SK-N-SH (cell line): ENCODE data around the gene IQSEC3. TPM values are rescaled to one million over a fixed set of nuclear protein-coding genes. Genes with fewer than 3 reads are reported as not detected.

Experiments
- CTCF ChIA-PET: fragments of 300-600, 350-600 bp; formaldehyde crosslinking; extraction: SDS; loops from one replicate; lab custom pipeline; 2021; lab: Yijun Ruan, JAX
- POLR2A ChIA-PET: fragments of 350-600 bp; sonication (Branson Sonifier 250); formaldehyde crosslinking; extraction: SDS; loops from one replicate; lab custom pipeline; 2020; ENCODE audit warnings: antibody characterized with exemption, inconsistent platforms; lab: Yijun Ruan, JAX
- DNase-seq: peaks from one replicate; pipeline ENCODE4 v3.0.0; 2012
- H2AFZ ChIP-seq: fragments of 200-600 bp; sonication (generic); 2 replicates; pipeline ENCODE4 v1.8.1; 2016; ENCODE audit warnings: antibody characterized with exemption, mild to moderate bottlenecking, low read depth
- H3F3A ChIP-seq: fragments of 200-600 bp; sonication (generic); replicated peaks from 2 replicates; pipeline ENCODE3; 2016; ENCODE audit warnings: antibody characterized with exemption, mild to moderate bottlenecking; ENCODE audit not compliant: insufficient read depth
- H3K27ac ChIP-seq, 2 experiments: fragments of 200-500 bp in 1 of 2; fragments of 200-600 bp in 1 of 2; sonication (Bioruptor generic) in 1 of 2; sonication (generic), shearing (Covaris generic) in 1 of 2; 2 replicates each; pipeline versions ENCODE4 v1.5.1 to v1.6.1; 2014 to 2016; ENCODE audit warnings: low read depth in 2 of 2, inconsistent platforms in 1 of 2, low read length in 1 of 2, mild to moderate bottlenecking in 1 of 2, mixed read lengths in 1 of 2
- H3K27me3 ChIP-seq: fragments of 200-600 bp; sonication (generic), shearing (Covaris generic); 2 replicates; pipeline ENCODE4 v1.6.1; 2016; ENCODE audit warnings: mixed run types; ENCODE audit not compliant: insufficient read depth
- H3K36me3 ChIP-seq, 2 experiments: fragments of 200-500 bp in 1 of 2; fragments of 200-600 bp in 1 of 2; sonication (Bioruptor generic) in 1 of 2; sonication (generic) in 1 of 2; replicated peaks in 1 of 2; 2 replicates each; pipeline versions ENCODE3 to v1.5.1; 2014 to 2016; ENCODE audit warnings: low read length in 1 of 2, mild to moderate bottlenecking in 1 of 2; ENCODE audit not compliant: insufficient read depth in 2 of 2, control insufficient read depth in 1 of 2
- H3K4me1 ChIP-seq, 2 experiments: fragments of 200-500 bp in 1 of 2; fragments of 200-600 bp in 1 of 2; sonication (Bioruptor generic) in 1 of 2; sonication (generic), shearing (Covaris generic) in 1 of 2; 2 replicates each; pipeline versions ENCODE4 v1.5.1 to v1.6.1; 2014 to 2016; ENCODE audit warnings: low read depth in 1 of 2, low read length in 1 of 2, mixed run types in 1 of 2; ENCODE audit not compliant: insufficient read depth in 2 of 2, control insufficient read depth in 1 of 2
- H3K4me2 ChIP-seq: fragments of 200-600 bp; sonication (generic), shearing (Covaris generic); 2 replicates; pipeline ENCODE4 v1.6.1; 2017; ENCODE audit warnings: mixed run types
- H3K4me3 ChIP-seq, 2 experiments: fragments of 200-500 bp in 1 of 2; fragments of 200-600 bp in 1 of 2; sonication (Bioruptor generic) in 1 of 2; sonication (generic), shearing (Covaris generic) in 1 of 2; 2 replicates each; pipeline versions ENCODE4 v1.5.1 to v1.8.1; 2014 to 2016; ENCODE audit warnings: low read depth in 2 of 2, inconsistent platforms in 1 of 2, low read length in 1 of 2, mild to moderate bottlenecking in 1 of 2, mixed read lengths in 1 of 2, moderate library complexity in 1 of 2
- H3K79me2 ChIP-seq: fragments of 200-600 bp; sonication (generic); 2 replicates; pipeline ENCODE4 v1.8.1; 2017; ENCODE audit warnings: mild to moderate bottlenecking; ENCODE audit not compliant: insufficient read depth
- H3K9ac ChIP-seq: fragments of 200-600 bp; sonication (generic); 2 replicates; pipeline ENCODE4 v1.6.1; 2017; ENCODE audit warnings: mixed run types
- H3K9me2 ChIP-seq: fragments of 200-600 bp; sonication (generic); 2 replicates; pipeline ENCODE4 v1.6.1; 2017; ENCODE audit warnings: mixed run types
- H3K9me3 ChIP-seq: fragments of 200-600 bp; sonication (generic); 2 replicates; pipeline ENCODE4 v1.6.1; 2017; ENCODE audit warnings: mixed run types, mild to moderate bottlenecking, moderate library complexity
- H4K20me1 ChIP-seq: fragments of 200-600 bp; sonication (generic); 2 replicates; pipeline ENCODE4 v1.6.1; 2017; ENCODE audit warnings: mild to moderate bottlenecking, mixed run types; ENCODE audit not compliant: insufficient read depth
- ELF1 ChIP-seq: IDR thresholded peaks from 2 replicates; pipeline ENCODE4 v1.4.0; 2012
- FOSL2 ChIP-seq: IDR thresholded peaks from 2 replicates; pipeline ENCODE4 v1.4.0; 2012; ENCODE audit warnings: low read depth, mild to moderate bottlenecking, moderate library complexity, borderline replicate concordance
- FOXJ3 ChIP-seq: sonication (generic); formaldehyde crosslinking; IDR thresholded peaks from 2 replicates; pipeline ENCODE4 v1.5.1; 2020; ENCODE audit warnings: mild to moderate bottlenecking, missing genetic modification reagents
- RAD21 ChIP-seq: IDR thresholded peaks from 2 replicates; pipeline ENCODE4 v1.6.1; 2012; ENCODE audit warnings: mild to moderate bottlenecking, low read length
- RCOR1 ChIP-seq: fragments of 150-350 bp; IDR thresholded peaks from 2 replicates; pipeline ENCODE4 v1.6.1; 2017; ENCODE audit warnings: antibody characterized with exemption, low read length
- REST ChIP-seq: IDR thresholded peaks from 2 replicates; pipeline ENCODE4 v1.6.1; 2012; ENCODE audit warnings: mild to moderate bottlenecking, low read depth, low read length, moderate library complexity
- RFX5 ChIP-seq: IDR thresholded peaks from 2 replicates; pipeline ENCODE4 v1.6.1; 2012; ENCODE audit warnings: mild to moderate bottlenecking, improper control_type of control experiment, low read length
- SIN3A ChIP-seq: IDR thresholded peaks from 2 replicates; pipeline ENCODE4 v1.6.1; 2012; ENCODE audit warnings: low read depth, mild to moderate bottlenecking, low read length, moderate library complexity, borderline replicate concordance
- SMC3 ChIP-seq: IDR thresholded peaks from 2 replicates; pipeline ENCODE4 v1.6.1; 2012; ENCODE audit warnings: low read depth, low read length, improper control_type of control experiment
- TCF12 ChIP-seq: IDR thresholded peaks from 2 replicates; pipeline ENCODE4 v1.4.0; 2012
- TEAD4 ChIP-seq: IDR thresholded peaks from 2 replicates; pipeline ENCODE4 v1.4.0; 2012; ENCODE audit warnings: mild to moderate bottlenecking, borderline replicate concordance; ENCODE audit not compliant: insufficient read depth
- ZBTB33 ChIP-seq: IDR thresholded peaks from 2 replicates; pipeline ENCODE4 v1.4.0; 2012; ENCODE audit warnings: low read depth, borderline replicate concordance
- WGBS: methylation state at CpG from one replicate; pipeline ENCODE4 v1.1.6; 2017; ENCODE audit warnings: low lambda C conversion rate; 5-methylcytosine and 5-hydroxymethylcytosine counted together
- polyA plus RNA-seq, 3 experiments: library from polyadenylated mRNA; depleted of rRNA; stranded (reverse); fragments of >200 nt; gene quantifications; 2 replicates each; pipeline ENCODE4 v1.2.3, GENCODE V29; 2012
- TF ChIP-seq, protein P1 (sequence below): IDR thresholded peaks from 2 replicates; pipeline ENCODE4; 2012

The IQSEC3 gene
- polyA plus RNA-seq, 1 of the 3 experiments (the other 2 are of a cell fraction), result 0.02 TPM

DNA sequence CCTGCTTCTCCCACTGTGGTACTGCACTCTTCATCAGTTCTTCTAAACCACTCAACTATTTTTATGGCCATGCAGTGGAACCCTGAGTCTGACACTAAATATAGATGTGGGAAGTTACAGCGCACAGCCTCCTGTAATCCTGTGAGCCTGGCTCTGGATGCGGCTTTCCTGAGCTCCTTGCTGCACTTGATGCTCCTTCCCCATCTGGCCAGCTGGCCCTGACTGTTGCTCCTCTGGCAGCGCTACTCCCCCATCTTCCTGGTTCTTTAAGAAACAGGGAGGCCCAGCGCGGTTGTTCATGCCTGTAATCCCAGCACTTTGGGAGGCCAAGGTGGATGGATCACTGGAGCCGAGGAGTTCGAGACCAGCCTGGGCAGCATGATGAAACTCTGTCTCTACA, 24.6 kb downstream of the IQSEC3 start:
- ChIA-PET POLR2A (no interaction called here), CTCF (no interaction called here)
- no peak overlapping the region for H3K9ac ChIP-seq
- no peak overlapping the region for H2AFZ ChIP-seq
- no peak overlapping the region for H3K4me2 ChIP-seq
- no peak overlapping the region for H3K4me3 ChIP-seq
- no peaks in the 10 kb centered on the region; the same call in 1 of the 2 replicates for H3K27me3 ChIP-seq
- WGBS, result 62% methylated on average over 5 of the region's 7 CpGs
- TF ChIP-seq FOXJ3 (CRISPR knock-in tag) (no peak), RAD21 (no peak), TEAD4 (no peak), RCOR1 (no peak), ZBTB33 (no peak)
- H3K4me1 ChIP-seq, result no peaks in the 10 kb centered on the region; a peak in 1 of 4 replicates
- no peaks in the 10 kb centered on the region for H3K9me3 ChIP-seq
- H3K27ac ChIP-seq, result no peak overlapping the region
- no peaks in the 10 kb centered on the region for H3K9me2 ChIP-seq
- no peaks in the 10 kb centered on the region for H3K79me2 ChIP-seq
- no peaks in the 10 kb centered on the region for H3F3A ChIP-seq
- H3K36me3 ChIP-seq, result no peaks in the 10 kb centered on the region
- DNase-seq, result no peak
- H4K20me1 ChIP-seq, result no peaks in the 10 kb centered on the region

DNA sequence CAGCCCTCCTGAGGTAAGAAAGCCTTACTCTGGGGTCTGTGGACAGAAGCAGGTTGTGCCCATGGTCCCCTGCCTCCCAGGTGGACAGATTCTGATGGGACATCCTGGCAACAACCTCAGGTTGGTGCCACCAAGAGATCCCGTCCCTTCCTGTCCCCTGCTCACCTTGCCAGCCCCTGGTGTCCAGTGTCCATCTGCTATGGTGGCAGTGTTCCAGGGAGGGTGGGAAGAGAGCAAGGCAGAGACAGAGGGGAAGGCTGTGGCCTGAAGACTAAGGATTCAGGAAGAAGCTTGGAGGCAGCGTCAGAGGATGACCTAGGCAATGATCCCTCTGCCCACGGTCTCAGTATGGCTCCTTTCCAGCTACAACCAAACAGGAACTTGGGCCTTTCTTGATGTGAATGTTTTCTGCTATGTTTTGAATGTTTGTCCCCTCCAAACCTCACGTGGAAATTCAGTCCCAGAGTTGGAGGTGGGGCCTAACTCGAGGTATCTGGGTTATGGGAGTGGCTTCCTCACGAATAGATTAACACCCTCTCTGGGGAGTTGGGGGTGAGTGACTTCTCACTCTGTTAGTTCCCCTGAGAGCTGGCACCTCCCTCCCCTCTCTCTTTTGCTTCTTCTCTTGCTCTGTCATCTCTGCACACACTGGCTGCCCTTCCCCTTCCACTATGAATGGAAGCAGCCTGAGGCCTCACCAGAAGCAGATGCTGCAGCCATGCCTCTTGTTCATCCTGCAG, 26.9 kb downstream of the IQSEC3 start:
- no peaks in the 10 kb centered on the region for H3K9me2 ChIP-seq
- ChIA-PET CTCF (interaction anchor here (0.8 to 1.8 kb wide), 4 partner anchors 9 to 59 kb away, joined by 3 to 8 read pairs (median 3); no protein-coding TSS in a partner anchor), POLR2A (no interaction called here)
- no peak overlapping the region for H3K4me2 ChIP-seq
- H3K27me3 ChIP-seq, result no peaks in the 10 kb centered on the region
- H3K4me1 ChIP-seq, result no peaks in the 10 kb centered on the region; a peak in 1 of 4 replicates
- no peaks in the 10 kb centered on the region for H3K9me3 ChIP-seq
- TF ChIP-seq RCOR1 (no peak), REST (no peak), RFX5 (no peak), TCF12 (no peak), FOSL2 (no peak), ELF1 (no peak), SIN3A (no peak), SMC3 (no peak)
- TF ChIP-seq, protein P1, sequence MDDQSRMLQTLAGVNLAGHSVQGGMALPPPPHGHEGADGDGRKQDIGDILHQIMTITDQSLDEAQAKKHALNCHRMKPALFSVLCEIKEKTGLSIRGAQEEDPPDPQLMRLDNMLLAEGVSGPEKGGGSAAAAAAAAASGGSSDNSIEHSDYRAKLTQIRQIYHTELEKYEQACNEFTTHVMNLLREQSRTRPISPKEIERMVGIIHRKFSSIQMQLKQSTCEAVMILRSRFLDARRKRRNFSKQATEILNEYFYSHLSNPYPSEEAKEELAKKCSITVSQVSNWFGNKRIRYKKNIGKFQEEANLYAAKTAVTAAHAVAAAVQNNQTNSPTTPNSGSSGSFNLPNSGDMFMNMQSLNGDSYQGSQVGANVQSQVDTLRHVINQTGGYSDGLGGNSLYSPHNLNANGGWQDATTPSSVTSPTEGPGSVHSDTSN, result no peak
- 30% methylated on average over 5 of the region's 6 CpGs for WGBS
- no peaks in the 10 kb centered on the region for H4K20me1 ChIP-seq
- no peak overlapping the region for H2AFZ ChIP-seq
- H3K9ac ChIP-seq, result no peak overlapping the region
- H3F3A ChIP-seq, result no peaks in the 10 kb centered on the region
- no peak for DNase-seq
- H3K36me3 ChIP-seq, result no peaks in the 10 kb centered on the region
- H3K27ac ChIP-seq, result no peak overlapping the region
- H3K4me3 ChIP-seq, result no peak overlapping the region
- H3K79me2 ChIP-seq, result no peaks in the 10 kb centered on the region
